CD4-positive, alpha-beta T cell treated with Interleukin-6 at 100 ng/mL for 8 hours (primary cell): ENCODE results near the gene TFIP11.
A peak's percentile ranks its signal among the peaks of the same experiment; 100 is the strongest.

Source experiments
- DNase-seq: peaks from one replicate; pipeline ENCODE4 v3.0.0-alpha.2; 2020; ENCODE audit warnings: mixed read lengths, low spot score

TFIP11 gene

DNA sequence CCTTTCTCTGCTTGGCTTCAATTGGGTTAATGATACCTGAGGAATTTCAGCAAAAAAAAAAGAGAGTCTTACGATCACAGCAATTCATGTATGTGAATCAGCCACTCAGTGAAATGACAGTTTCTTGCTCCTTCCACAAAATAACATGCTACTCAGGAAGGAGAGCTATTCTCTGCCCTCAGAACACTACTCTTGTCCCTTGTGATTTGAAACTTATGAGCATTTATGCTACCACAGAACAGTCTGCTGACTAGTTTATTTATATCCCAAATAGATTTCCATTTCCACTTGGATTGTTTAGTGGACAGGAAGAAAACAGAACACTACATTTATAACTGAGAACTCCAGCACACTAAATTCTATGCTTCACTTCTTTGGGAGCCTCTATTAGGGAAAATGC is 8.5 kb downstream of the TFIP11 start:
- DNase-seq, result no peak

DNA sequence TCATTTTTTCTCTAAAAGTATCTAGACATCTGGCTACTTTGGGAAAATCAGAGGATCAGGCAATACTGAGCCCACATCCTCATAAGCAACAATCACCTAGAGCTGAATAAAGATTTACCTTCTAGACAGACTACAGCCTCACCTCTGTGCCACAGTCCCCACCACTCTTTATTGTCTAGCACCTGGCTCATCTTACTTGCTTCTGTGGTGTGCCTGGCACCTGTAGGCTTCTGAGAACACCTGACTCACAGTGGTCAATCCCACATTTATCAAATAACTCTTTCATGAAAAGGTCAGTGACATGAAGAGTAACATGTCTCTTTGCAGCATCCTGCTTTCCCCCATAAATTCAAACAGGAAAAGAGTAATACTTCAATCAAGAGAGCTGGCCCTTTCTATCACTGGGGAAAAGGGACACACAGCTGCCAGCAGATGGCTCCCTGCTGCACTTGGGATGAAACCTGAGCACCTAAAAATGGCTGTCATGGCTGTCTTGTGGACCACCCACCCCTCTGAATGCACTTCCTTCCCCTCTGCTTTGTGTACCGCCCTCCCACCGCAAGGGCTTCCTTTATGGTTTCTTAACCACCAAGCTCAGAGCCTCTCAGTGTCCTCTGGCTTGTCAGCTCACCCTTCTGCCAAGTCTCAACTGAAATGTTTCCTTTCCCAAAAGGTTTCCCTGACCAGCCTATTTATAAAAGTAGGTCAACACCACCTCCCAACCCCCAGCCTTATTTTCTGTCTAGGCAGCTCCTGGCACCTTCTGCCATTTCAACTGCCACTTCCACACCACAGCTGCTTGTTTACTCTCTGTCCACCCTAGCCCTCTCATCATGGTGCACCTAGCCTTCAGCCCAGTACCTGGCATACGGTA is 9.3 kb downstream of the TFIP11 start:
- DNase-seq, result peak; percentile 71

DNA sequence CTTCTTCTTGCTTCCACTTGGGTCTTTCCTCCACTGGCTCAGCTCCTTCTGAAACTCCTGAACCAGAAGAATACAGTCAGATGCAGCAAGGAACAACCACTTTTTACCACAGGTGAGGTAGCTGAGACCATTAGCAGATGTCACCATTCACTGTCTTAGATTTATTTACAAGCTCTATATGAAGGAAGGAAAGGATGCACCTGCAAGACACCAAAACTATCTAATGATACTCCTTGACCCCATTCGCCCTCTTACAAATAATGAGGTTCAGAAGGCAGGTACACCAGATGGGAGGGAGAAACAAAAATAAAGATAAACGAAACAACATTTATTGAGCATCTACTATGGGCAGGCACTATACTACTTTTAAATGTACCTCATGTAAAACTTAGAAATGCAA is 10.3 kb downstream of the TFIP11 start:
- no peak for DNase-seq

DNA sequence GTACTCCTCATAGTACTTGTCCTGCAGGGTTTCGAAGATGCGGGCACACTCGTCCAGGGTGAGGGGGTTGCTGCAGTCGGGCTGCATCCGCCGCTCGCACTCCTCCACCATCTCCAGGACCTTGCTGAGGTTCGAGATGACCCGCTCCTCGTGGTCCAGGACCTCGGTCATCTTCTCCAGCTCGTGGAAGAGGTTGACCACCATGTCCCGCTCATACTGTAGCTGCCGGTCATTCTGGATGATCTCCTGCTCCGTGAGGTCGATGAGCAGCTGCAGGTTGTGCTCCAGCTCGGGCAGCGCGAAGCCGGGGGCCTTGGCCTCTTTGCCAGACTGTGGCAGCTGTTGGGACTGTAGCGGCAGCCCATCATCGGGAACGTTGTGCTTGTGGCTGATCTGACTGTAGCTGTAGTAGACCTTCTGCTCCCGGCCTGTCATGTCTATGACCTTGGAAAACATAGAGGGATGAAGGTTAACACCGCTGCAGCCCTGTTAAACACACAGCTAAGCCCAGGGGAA is 13.0 kb downstream of the TFIP11 start:
- DNase-seq, result no peak

DNA sequence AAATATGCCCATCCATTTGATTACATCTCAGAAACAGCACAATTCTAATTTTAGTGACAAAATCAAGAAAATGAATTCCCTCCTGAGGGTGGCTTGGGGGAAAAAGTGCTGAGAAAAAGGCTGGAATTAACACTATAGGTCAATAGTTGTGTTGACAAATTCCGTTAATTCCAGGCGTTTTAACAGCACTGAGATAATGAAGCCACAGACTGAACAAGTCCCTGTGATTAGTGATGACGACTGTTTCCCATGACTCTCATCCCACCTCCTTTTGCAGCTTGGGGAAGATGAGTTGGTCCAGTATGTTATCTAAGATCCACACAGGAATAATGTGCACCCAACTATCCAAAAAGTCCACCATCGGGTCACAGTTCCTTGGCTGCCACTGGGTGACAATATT is 15.8 kb downstream of the TFIP11 start:
- DNase-seq, result no peak

DNA sequence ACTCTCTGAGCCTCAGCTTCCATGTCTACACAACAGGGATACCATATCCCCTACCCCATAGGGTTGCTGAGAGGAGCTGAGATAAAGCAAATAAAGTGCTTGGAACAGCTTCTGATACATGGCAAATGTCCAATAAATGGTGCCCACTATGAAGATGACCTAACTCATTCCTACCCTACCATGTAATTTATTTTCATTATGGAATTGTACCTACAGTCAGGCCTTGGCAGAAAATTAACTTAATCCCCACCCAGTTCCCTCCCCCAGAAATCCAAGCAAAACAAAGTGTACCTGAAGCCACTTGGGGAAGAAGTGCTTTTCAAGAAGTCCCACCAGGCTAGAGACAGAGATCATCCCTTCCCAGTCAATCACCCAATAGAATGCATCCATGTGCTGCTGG is 17.8 kb downstream of the TFIP11 start:
- DNase-seq, result no peak

DNA sequence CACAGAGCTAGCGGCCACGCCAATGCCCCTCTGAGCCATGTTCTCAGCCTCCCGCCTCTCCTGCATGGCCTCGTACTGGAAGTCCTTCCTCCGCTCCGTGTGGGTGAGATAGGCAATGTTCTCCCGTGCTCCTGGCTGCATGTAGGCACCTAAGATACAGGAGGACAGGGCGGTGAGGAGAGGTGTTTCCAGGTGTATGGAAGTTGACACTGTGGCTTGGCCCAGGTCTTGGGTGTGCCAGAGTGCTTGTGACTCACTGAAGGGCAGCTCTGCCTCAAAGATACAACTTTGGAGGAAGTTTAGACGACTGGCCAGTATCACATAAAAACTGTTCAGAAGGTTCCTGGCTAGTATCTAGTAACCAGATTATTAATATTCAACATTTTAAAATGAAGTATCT is 20.1 kb downstream of the TFIP11 start:
- no peak for DNase-seq

DNA sequence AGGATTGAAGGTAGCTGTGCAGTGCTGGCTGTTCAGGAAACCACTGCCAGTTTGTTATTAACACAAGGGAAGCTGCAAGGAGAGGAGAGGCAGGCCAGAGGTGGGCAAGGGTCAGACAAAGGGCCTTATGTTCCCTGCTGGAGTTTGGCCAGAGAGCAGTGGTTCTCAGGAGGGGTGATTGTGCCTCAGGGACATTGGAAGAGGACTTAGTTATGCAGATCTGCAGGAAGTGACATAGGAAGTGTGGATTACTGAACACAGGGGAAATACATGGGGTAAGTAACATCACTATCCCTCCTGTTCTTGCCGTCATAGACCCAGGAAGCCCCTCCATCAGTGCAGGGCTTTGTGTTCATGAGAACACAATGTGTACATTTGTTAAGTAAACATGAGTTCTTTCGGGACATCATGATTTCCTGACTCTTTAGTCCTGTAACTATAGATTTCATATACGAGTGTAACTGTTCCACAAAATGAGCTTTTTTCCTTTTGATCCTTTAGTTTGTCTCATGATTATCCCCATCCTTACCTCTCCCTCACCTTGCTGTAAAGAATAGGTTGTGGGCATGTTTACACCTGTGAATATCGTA is 22.7 kb downstream of the TFIP11 start:
- no peak for DNase-seq

DNA sequence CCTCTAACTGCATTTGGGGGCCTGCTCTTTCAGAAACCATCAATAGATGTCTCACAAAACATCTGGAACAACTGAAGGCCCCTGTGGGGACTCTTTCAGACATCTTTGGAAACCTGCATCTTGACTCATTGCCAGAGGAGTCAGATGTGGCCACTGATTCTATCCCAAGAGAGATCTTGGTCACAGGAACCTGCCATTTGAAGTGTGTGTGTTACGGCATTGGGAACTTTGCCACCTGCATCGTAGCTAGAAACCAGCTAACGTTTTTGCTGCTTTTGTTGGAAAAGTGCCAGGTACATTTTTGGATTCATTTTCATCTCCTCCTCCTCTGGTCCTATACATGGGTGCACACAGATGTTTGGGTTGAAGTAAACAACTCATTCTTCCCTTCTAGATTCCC is 24.3 kb downstream of the TFIP11 start:
- no peak for DNase-seq

DNA sequence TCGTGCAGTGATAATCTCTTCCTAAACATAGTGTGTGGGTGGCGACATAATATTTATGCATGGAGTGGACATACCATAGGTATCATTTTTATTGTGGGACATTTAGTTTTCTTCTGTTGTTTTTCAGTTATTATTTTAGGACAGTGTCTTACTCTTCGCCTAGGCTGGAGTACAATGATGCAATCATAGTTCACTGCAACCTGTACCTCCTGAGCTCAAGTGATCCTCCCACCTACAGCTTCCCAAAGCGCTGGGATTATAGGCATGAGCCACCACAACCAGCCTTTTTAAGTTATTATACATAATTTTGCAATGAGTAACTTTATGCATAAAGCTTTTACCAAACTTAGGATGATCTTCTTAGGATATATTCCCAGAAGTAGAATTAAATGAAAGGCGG is 25.9 kb downstream of the TFIP11 start:
- no peak for DNase-seq

DNA sequence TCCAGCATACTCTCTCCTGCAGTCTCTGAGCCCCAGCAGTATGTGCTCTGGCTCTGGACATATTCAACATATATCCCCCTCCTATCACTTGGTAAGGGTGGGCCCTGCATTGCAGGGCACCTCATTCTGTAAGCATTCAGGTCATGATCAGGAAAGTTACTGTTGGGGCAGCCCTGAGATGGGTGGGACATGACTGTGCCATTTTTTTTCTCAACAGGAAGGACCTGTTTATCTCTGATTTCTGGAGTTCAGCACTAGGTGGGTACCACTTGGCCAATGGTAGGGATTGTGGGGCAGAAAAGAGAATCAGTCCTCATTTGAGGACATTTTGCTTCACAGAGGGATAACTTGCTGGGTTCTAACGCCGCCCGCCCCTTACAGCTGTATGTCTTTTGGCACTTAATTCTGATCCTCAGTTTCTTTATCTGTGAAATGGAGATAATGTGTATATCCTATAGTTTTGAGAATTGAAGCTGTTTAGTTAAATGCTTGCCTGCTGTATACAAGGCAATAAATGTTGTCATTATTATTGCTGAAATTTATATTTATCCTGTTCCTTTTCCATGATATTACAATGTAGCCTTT is 26.4 kb downstream of the TFIP11 start:
- DNase-seq, result no peak

DNA sequence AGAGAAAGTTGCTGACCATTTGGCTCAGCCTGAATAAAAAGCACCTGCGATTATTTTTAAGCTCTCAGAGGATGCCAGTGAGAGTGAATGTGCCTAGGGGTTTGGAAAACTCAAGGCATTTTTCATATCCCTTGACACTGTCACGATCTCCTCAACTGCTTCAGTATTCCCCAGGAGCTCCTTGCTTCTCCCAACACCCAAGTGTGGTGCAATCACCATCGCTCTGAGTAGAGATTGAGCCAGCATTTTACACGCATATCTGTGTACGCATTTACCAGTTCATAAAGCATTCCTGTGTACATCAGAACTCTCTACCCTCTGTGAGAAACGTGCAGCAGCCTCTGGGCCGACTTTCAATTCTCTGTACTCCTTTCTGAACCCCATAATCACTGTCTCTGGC is 27.3 kb downstream of the TFIP11 start:
- no peak for DNase-seq

DNA sequence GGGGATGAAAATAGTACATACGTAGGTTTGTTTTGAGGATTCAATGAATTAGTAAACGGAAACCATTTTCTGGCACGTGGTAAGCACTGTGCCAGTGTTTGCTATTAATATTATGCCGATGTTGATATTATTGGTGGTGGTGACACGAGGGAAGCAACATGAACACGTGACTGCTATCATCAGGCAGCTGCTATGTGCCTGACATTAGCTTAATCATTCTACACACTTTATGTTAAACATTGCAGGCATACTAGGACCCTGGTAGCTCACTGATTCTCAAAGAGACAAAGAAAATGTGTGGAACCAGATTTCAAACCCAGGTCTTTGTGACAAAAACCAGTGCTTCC is 27.9 kb downstream of the TFIP11 start:
- peak; percentile 11 for DNase-seq

DNA sequence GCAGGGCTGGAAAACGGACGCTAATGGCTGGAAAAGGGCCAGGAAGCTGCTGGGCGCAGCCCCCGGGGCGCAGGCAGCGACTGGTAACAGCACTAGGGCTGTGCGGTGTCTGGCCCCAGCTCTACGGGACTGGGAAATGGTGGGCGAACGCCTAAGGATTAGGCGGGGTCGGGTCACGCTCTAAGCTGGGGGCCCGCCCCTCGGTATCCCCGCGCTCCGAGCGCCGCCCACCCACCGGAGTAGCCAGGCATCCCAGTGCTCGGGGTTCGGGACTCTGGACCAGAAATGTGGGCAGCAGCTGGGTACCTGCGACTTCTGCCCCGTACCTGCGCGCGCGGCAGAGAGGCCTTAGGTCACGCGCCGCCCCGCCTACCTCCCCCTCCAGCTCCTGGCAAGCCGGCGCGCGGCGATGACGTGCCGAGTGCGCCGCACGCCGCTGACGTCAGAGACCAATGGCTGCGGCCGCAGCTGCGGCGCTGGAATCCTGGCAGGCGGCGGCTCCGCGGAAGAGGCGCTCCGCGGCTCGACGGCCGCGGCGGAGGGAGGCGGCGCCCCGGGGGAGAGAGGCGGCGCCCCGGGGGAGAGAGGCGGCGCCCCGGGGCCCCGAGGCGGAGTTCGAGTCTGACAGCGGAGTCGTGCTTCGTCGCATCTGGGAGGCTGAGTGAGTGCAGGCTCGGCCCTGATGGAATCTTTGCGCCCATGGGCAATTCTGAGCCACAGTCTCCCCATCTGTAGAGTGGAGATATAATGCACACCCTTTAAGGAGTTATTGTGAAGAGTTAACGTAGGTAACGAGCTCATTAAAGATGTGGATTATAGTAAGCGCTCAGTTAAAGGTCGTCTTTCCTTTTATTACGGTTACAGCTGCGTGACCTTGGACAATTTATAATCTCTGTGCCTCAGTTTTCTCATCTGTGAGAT is 28.6 kb downstream of the TFIP11 start, which contains the start of the genes HPS4 and SRRD:
Gene HPS4 (minus strand): TSS at position 345 of the 921 bp plus-strand sequence. CDS start 2,021 bp downstream, outside the sequence.
Gene SRRD (plus strand): TSS at position 439 of the 921 bp plus-strand sequence. CDS start 14 bp downstream, at position 453.
- peak; percentile 89 for DNase-seq

DNA sequence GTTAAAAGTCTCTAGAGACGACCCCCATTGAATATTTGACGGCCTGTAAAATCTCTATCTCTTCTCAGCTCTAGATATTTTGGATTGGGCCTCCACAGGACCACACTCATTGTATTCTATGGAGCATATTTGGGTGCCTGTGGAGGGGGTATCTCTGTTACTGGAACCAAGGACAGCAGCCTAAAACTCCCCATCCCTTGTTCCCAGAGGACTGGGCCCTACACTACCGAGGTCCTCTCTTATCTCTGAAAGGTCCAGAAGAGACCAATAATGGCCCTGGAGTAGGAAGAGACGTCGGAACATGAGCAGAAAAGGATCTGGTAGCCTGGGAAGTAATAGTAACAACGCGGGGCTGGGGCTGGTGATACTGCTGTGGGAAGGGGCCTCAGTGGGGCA is 29.2 kb downstream of the TFIP11 start:
- no peak for DNase-seq

DNA sequence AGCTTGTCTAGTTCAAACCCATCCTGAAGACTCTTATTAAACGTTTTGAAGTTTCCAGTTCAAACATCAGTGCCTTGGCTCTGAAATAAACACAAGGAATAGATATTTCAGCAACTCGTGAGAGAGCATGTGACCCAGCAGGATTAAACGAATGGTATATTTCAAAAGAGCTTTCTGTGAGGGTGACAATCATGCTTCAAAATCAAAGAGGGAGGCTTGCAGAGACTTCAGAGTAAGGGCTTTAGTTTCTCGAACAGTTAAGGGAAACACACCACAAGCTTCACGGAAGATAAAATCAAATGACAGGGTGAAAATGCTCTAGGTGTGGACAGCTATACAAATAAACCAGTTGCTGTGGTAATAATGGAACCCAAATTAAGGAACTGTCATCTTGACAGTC is 30.1 kb downstream of the TFIP11 start:
- DNase-seq, result no peak

DNA sequence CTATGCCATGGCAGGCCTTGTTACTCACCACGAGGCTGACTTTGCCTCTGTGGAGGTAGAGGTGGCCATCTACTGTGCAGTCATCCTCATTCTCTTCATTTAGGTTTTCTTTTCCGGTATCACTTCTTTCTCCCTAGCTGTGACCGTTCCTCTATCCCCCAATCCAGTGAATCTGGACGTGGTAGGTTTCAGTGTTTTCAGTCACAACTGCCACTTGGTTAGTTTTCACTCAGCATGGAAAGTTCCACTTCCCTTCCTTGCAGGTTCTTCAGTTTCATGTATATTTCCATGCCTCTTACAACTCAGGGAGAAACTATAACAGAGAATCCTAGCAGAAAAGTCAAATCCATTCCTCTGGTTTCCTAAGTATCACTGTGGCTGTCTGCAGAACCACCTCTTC is 30.6 kb downstream of the TFIP11 start:
- no peak for DNase-seq

DNA sequence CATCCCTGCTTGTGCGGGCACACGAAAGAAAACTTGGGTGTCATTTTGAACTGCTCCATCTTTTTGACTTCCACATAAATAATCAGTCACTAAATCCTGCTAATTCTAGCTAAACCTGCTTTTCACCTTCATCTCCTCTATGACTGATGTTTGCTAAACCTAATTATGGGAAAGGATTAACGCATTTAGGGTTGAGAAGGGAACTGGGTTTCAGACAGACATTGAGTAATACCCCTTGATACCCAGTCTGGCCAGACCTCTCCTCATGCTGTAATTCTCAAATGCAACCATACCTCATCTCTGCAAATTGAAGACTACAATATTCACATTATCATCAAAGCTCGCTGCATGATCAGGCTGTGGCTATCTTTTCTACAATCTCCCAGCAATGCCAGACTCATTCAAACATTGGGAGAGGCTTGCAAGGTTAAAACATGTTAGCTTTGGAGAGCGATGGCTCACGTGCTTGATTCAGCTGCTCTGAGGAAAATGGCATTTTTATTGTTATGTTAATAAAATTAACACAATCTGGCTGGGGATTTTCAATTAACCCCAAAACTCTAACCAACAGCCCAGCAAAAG is 31.1 kb downstream of the TFIP11 start:
- no peak for DNase-seq

DNA sequence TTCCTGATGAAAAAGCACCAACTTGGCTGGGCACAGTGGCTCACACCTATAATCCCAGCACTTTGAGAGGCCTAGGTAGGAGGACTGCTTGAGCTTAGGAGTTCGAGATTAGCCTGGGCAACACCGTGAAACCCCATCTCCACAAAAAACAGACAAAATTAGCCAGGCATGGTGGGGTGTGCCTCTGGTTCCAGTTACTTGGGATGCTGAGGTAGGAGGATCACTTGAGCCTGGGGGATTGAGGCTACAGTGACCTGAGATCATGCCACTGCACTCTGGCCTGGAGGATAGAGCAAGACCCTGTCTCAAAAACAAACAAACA is 31.7 kb downstream of the TFIP11 start:
- no peak for DNase-seq

DNA sequence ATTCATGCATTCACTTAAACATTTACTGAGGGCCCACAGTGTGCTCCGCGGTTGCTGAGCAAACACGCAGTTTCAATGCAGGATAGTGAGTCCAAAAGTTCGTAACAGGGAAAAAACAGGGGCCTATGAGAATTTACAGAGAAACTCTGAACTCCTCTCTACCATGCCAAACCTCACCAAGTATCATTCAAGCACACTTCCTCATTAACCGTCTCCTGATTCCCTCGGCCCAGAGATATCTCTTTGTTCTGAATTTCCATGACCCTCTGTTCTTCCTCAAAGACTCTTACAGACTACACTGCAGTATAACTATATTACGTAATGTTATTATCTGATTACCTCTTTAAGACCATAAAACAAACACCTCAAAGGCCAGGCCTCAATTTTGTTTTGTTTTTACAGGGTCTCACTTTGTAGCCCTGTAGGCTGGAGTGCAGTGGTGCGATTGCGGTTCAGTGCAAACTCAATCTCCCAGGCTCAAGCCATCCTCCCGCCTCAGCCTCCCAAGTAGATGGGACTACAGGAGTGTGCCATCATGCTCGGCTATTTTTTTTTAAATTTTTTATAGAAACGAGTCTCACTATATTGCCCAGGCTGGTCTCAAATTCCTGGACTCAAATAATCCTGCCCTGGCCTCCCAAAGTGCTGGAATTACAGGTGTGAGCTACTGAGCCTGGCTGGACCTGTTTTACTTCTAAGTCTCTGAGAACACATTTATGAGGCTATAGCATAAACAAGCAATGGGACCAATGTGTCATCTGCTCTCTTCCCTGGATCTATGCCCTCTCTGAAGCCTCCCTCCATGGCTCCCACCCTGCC is 32.3 kb downstream of the TFIP11 start:
- DNase-seq, result no peak
